Kasumi-1 (cell line): Measurements from ENCODE around the gene DDX25.
"Not testable (repeated sequence)": the region's sequence is repeated elsewhere in the genome, so short reads cannot be mapped to it uniquely, and the experiment has no call there.

ENCODE experiments used
- DNase-seq, 2 experiments: peaks; one replicate each; lab custom pipeline; 2025; lab: John Stamatoyannopoulos, UW

DDX25 gene

DNA sequence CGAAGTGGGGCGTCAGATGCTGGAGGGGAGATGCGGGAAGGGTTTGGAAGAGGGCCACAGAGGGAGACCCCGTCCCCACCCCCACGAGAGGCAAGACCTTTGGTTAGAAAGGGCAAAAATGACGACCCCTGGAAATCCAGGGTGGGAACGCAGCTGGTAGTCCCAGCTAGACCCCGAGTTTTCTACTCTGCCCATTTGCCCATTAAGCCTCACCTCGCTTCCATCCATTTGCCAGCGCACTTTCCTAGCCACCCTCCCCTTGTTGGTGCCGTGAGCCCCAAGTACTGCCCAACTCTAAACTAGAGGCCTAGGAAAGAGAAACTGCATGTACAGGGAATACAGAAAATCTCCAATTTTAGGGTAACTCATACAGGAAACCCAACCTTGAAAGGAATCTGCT lies 370 bp downstream of the DDX25 start:
- DNase-seq: no peak

GRCh38 chr11:125910226-125910849 lies 6.0 kb downstream of the DDX25 start:
- no peak for DNase-seq

- DNase-seq: not testable (repeated sequence)
These were observed 10.3 kb downstream of the DDX25 start for GRCh38 chr11:125914601-125915000.

DNA sequence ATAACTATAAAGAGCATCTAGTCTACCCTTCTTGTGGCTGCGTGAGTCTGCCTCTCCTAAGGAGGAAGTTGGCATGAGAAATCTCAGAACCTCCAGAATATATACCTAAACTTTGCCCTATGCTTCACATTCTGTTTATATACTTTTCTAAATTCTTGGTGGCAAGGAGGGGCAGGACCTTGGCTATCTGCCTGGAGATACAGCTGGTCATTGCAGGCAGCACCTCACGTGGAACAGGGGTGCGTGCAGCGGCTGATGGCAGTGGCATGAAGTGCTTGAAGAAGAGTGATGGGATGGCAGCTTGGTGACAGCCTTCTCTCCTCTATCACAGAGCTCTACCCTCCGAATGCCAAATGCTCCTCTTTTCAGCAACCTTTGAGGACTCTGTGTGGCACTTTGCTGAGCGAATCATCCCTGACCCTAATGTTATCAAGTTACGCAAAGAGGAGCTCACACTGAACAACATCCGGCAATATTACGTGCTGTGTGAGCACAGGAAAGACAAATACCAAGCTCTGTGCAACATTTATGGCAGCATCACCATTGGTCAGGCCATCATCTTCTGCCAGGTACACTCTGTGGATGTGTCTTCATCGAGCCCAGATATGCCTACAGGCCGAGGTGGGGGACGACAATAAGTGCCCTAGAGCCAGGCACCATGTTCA lies 12.5 kb downstream of the DDX25 start:
- DNase-seq: no peak

DNA sequence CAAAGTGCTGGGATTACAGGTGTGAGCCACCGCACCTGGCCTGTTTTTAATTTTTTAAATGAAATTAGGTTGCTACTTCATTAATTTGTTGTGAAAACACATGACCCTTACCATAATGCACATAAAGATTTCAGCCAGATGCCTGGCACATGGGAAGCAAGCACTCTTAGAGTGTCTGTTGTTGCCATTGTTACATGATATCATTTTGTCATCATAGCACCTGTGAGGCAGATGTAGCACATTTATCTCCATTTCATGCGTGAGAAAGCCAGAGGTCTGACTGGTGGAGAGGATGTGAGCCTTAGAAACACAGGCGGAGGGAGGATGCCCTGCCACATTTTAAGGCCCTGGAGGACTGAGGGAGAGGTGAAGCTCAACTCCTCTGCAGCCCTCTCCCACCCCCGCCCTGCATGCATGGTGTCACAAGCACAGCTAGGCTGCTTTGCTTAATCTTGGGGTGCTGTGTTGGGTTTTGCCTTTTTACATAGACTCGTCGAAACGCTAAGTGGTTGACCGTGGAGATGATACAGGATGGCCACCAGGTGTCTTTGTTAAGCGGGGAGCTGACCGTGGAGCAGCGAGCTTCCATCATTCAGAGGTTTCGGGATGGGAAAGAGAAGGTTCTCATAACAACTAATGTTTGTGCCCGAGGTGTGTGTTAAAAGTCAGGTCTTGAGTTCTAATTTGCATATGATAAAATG lies 14.0 kb downstream of the DDX25 start:
- no peak for DNase-seq

GRCh38 chr11:125921042-125921441 lies 16.7 kb downstream of the DDX25 start:
- DNase-seq: no peak

DNA sequence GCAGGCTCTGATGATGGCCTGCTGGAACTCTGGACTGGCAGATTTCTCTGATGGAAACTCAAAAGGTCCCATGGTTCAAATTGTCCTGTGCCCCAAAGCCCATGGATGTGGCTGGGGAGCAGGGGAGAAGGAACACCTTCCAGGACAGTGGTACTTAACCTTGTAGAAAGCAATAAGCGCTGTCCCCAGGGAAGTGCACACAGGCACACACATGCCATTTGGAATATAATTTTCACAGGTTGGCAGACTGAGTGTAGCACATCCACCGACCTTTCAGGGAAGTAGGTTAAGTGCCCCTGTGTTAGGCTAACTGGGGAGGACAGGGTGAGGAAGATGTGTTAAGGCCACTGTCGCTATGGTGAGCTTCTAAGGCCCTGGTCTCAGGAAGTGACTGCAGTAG lies 17.8 kb downstream of the DDX25 start:
- no peak for DNase-seq

GRCh38 chr11:125923012-125923579 lies 18.8 kb downstream of the DDX25 start:
- peak; percentile 84 to 86 for DNase-seq

- no peak for DNase-seq
These were observed 19.3 kb downstream of the DDX25 start for GRCh38 chr11:125923633-125924032.

DNA sequence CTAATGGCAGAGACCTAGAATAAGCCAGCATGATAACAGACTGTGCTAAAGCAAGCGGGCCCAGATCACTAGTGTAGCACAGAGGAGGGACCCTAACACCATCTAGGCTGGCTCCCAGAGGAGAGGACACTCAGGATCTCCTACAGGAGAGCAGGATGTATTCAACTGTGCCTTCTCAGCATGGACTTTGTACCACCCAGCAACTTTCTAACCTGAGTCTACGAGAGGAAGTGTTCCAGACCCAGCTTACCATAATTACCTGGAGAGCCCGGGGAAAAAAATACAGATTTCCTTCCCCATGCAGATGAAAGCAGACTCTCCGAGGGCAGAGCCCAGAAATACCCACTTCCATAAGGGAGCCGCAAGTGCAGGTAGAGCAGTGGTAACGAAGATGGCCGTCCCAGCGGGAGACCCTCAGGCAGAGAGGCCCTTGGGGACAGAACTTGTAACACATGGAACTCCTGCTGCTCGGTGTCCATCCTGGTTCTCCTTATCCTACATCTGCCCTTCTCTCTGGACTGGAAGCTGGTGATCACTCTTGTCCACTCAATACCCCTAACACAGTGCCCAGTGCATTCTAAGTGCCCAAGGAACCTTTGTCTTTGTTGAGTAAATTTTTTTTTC lies 20.2 kb downstream of the DDX25 start:
- DNase-seq: no peak

GRCh38 chr11:125925247-125925740 lies 21.0 kb downstream of the DDX25 start:
- no peak for DNase-seq

GRCh38 chr11:125925804-125926203 lies 21.5 kb downstream of the DDX25 start:
- DNase-seq: no peak

DNA sequence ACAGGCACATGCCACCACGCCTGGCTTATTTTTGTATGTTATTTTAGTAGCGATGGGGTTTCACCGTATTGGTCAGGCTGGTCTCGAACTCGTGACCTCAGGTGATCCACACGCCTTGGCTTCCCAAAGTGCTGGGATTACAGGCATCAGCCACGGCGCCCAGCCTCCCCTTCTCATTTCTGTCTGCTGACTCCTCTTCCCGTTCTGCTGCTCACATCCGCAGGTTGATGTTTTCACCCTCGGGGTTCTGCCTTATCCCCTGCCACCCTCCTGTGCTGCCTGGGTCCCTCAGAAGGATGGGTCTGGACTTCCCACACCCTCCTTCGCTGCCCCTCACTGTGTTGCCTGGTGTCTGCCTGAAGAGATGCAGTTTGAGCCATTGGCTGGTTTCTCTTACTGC lies 22.4 kb downstream of the DDX25 start:
- no peak for DNase-seq

DNA sequence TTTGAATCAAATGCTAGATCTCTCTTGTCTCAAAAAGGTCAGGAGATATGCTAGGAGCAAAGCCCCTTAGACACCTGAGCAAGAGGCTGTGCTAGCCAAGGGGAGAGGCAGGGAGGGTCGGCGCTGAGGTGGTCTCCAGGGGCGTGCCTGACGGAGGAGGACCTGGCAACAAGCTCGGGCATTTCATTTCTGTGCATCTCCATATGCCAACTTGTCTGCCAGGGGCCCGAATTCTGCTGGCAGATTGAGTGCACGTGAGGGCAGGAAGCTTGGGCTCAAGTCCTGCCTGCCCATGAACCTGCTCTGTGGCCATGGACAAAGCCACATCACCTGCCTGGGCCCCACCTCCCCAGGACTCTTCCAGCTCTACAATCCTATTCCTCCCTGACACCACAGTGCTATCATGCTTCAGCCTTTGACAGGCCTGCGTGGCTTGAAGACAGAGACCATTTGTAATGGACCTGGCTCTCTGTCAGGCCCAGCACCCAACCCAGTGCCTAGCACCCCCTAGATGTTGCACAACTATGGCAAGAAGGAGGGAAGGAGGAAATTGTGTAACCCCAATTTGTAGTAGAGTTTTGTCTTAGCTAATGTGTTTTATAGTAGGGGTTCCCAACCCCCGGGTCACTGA lies 25.3 kb downstream of the DDX25 start:
- no peak for DNase-seq

DNA sequence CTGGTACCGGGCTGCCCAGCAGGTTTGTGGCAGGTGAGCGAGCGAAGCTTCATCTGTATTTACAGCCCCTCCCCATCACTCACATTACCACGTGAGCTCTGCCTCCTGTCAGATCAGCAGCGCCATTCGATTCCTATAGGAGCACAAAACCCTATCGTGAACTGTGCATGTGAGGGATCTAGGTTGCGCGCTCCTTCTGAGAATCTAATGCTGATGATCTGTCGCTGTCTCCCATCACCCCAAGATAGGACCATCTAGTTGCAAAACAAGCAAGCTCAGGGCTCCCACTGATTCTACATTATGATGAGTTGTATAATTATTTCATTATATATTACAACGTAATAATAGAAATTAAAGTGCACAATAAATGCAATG lies 25.8 kb downstream of the DDX25 start:
- no peak for DNase-seq

DNA sequence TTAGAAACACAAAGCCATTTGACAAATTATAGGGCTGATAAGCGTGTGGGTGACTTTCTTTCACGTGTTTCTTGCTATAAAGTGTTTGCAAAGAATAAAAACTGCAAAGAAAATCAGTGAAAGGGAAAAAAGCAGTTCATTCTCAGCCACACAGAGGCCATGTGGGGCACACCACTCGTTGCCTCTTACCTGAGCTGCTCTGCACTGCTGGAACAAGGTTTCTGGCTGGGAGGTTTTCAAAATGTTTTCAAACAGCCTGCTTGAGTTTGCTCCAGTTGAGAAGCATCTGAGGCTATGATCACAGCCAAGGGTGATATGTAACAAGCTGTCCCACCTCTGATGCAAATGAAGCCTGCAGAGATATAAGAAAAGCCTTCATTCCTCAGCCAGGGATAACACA lies 26.8 kb downstream of the DDX25 start:
- no peak for DNase-seq

GRCh38 chr11:125931668-125932067 lies 27.4 kb downstream of the DDX25 start:
- DNase-seq: no peak

DNA sequence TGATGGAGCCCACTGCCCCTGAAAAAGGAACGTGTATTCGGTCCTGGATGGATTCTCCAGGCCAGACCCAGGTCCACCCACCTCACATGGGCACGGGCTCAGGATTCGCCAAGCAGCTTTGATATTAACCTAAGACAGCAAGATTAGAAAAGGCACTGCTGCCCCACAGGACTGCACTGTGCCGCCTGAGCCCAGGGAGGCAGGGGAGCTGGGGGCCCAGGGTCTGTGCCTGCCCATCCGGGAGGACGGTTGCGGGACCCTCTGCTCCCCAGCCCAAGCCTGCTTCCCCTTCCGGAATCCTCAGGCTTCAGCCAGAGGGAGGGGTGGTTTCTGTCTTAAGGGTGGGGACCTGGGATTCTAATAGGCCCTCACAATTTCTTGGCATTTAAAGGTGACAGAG lies 28.0 kb downstream of the DDX25 start:
- no peak for DNase-seq

DNA sequence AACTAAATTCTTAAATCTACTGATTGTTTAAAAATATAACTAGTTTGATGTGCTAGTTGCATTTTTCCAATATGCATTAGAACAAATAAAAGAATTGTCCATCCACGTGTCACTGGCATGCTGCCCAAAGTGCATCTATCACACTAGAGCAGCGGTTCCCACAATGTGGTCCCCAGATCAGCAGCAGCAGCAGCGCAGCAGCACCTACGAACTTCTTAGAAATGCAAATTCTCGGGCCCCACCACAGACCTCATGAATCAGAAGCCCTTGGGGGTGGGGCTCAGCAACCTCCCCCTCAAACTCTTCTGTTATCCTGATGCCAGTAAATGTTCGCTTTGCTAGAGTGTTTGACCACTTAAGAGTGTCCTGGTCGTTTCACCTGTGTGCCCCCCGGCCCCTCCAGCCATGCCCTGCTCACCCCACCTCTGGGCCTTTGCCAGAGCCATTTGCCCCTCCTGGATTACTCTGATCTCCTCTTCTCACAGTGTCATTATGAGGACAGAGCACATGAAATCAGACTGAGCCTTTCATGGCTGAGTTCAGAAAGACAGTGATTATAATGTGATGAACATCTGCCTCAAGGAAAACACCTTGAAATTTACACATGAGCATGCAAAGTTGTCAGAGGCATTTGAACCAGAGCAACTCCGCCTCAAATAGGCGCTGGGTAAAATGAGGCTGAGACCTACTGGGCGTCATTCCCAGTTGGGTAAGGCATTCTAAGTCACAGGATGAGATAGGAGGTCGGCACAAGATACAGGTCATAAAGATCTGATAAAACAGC lies 28.9 kb downstream of the DDX25 start:
- DNase-seq: no peak

- no peak for DNase-seq
These were observed 30.2 kb downstream of the DDX25 start for GRCh38 chr11:125934473-125934872.

DNA sequence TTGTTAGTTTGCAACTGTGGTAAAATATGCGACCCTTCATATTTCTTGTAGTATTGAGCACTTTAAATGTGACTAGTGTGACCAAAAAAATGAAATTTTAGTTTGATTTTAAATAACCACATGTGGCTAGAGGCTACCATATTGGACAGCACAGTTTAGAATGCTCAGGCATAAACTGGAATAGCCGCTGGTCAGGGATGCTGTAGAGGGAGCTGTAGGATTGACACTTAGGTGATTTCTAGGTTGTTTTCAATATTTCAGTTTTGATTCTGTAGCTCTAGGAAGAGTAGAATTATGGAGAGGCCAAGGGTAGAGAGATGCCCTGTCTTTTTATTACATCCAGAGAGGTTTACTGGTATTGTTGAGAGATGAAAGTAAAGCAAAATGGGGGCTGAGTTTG lies 30.7 kb downstream of the DDX25 start:
- no peak for DNase-seq
